ENCODE results near the gene FGF14.

Gene FGF14

DNA sequence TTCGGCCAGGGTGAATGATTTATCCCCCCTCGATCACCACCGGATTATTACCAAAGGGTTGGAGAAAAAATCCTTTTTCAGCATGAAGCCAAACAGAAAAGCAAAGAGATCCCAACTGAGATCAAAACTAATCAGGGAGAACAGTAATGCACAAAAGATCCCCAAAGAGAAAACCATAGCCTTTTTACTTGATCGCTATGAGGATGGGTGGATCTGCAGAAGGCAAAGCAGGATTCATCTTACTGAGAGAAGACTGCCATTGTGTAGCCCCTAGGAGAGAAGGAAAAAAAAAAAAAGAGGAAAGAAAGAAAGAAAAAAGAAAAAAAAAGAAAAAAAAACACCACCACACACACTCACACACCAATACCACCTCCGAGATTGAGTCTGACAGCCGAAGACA lies at the start of gene FGF14:
Gene FGF14, minus strand, starts transcription at position 283 of the 400 bp plus-strand sequence.
- no peak for DNase-seq

DNA sequence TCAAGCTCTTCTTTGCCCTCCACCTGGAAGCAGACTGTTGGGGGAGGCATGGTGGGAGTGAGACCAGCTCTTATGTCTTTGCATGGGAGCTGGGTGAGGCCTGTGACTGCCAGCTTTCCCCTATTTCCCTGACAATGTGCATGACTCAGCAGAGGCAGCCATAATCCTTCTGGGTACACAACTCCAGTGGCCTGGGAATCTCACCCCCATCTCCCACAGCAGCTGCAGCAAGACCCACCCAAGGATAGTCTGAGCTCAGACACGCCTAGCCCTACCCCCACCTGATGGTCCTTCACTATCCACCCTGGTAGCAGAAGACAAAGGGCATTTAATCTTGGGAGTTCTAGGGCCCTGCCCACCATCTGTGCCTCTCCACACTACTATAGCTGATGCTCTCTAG lies 41.4 kb upstream of the FGF14 start:
- DNase-seq, result no peak

GRCh38 chr13:102441085-102441484 lies 39.2 kb upstream of the FGF14 start:
- DNase-seq, result no peak

GRCh38 chr13:102440259-102440936 lies 38.5 kb upstream of the FGF14 start:
- DNase-seq, result no peak

DNA sequence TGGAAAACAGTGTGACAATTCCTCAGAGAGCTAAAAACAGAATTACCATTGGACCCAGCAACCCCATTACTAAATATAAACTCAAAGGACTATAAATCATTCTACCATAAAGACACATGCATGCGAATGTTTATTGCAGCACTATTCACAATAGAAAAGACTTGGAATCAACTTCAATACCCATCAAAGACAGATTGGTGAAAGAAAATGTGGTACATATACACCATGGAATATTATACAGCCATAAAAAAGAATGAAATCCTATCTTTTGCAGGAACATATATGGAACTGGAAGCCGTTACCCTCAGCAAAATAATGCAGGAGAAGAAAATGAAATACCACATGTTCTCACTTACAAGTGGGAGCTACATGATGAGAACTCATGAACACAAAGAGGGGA lies 20.8 kb upstream of the FGF14 start:
- no peak for DNase-seq

GRCh38 chr13:102405499-102406100 lies 3.8 kb upstream of the FGF14 start:
- no peak for DNase-seq

DNA sequence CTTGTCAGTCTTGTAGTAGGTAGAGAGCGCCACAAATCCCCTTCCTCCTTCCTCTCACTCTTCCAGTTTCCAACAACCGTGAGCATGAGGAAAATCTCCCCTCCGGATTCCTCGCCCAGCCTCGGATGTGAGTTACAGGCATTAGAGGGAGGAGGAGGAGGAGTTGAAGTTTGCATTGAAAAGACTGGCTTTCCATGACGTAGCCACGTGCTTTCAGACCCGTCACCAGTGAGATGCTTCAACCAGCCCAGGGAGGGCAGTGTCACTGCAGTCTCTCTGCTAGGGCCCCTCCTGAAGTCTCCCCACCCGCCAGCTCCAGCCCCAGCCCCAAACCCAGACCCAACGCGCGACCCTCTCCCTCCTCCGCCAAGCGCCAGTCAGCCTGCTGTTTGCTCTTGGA lies 442 bp upstream of the FGF14 start:
- peak; percentile 34 to 89 for DNase-seq

- DNase-seq, result no peak
Observed at GRCh38 chr13:102401265-102401664, 583 bp downstream of the FGF14 start.

- no peak for DNase-seq
Observed at GRCh38 chr13:102400675-102401145, 1.1 kb downstream of the FGF14 start.

DNA sequence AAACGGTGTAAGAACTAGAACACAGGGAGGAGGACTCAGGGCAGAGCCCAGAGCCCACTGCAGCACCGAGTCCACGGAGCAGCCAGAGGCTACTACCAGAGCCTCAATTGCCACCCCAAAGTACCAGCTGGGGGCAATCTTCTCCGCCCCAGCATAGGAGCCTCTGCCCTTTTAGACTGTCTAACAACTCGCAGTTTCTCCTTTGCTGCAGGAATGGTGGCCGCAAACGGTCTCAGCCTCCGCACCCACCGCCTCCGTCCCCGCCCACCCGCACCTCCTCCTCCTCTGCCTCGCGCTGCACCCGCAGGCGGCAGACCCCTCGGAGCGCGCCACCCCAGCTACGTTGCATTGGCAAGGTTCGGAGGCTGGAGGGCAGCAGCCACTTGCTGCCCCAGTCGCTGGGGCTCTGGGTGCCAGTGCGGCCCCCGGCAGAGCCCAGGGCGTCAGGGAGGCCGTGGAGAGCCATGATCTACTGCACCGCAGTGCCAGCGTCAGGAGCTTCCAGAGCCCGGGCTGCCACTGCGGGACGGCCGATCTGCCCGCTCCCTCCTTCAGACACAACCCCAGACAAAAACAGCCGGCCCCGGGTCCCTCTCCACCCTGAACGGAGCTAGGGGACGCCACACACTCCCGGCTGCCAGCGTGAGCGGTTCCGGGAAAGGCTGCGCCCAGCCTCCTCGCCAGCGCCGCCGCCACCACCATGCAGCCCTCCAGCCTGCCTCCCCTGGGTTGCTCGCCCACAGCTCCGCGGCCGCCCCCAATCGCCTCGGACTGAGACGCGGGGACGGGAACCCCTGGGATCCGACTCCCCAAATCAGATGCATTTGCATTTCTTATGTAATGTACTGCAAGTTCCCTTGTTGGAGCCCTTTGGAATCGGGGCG lies 1.8 kb downstream of the FGF14 start:
- DNase-seq, result peak in 1 of 2 experiments; percentile 20

DNA sequence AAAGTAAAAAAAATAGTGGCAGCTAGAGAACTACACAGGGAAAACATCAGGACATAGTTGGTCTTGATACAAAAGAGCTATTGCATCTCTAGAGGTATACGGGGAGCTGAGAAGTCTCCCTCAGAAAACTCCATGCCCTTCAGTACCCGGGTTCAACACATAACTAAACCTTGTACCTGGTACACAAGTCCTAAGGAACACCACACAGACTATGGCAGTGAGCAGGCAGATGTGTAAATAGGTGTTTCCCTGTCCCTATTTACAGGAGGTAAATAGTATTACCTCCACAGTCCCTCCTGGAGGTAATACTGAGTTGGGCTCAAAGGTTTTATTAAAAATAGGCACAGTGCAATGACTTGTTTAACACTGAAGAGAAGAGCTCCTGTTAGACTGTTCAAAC lies 5.9 kb downstream of the FGF14 start:
- no peak for DNase-seq

- no peak for DNase-seq
Observed at GRCh38 chr13:102395174-102395573, 6.7 kb downstream of the FGF14 start.

DNA sequence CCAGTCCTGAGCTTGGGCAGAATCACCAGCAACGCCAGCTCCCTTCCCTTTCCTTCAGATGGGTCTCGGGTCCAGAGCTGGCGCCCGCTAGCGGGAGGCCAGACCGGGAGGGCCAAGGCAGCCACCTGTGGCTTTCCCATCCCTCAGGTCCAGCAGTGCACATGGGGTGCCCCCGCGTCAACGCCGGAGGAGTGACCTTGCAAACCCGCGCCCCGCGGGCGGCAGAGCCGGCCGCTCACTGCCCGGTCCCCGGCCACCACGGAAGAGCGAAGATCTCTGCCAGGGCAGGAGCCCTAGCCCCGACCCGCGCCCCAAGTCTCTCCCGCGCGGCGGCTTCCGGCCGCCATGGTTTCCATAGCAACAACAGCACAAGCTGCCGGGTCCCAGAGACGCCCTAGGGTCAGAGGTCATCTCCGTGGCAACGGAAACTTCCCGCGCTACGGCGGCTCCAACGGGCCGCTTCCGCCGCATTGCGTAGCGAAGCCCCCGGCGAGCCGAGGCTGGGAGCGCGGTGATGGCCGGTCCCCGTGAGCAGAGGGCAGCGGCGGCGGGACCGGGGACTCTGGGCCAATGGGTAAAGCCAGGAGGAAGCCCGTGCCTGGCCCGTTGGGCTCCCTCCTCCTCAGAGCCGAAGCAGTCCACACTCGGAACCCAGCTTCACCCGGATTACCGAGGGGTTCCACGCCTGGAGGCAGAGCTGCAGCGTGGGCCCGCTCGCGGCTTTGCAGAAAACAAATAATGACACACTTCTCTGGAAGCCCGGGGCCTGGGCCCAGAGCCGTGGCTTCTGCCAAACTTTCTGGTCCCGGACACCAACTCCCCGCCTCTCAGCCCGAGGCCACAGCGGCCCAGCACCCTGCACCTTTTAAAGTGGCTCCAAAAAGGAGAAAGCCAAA lies 7.4 kb downstream of the FGF14 start:
- no peak for DNase-seq

DNA sequence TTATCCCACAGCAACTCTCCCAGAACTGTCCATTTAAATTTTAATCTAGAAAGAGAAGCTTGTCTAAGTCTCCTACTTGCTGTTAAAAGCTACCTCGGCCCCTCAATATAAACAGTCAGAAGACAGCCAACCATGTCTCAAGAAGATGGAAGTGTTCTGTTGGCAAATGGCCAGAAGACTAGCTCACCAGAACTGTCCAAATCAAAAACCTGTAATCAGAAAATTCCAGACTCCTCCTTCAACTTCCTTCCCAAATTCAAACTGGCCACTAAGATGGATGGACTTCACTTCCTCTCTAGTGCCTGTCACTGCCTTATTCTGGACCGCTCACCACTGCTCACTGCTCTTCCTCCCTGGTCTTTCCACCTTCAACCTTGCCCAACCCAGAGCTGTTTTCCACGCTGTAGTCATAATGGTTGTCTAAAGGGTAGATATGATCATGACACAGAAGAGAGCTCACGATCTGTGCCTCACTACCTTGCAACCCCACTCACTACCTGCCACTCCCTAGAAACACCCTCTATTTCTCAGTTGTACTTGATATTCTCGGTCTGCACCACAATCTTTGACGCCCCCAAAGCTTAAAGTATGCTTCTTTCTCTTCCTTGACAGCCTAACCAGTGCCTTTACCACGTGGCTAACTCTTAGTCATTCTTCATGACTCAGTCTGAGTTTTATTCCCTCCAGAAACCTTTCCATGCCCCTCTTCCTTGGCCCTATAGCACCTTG lies 9.2 kb downstream of the FGF14 start:
- no peak for DNase-seq

- DNase-seq, result no peak
Observed at GRCh38 chr13:102386461-102386860, 15.4 kb downstream of the FGF14 start.

GRCh38 chr13:102380012-102380411 lies 21.8 kb downstream of the FGF14 start:
- no peak for DNase-seq

DNA sequence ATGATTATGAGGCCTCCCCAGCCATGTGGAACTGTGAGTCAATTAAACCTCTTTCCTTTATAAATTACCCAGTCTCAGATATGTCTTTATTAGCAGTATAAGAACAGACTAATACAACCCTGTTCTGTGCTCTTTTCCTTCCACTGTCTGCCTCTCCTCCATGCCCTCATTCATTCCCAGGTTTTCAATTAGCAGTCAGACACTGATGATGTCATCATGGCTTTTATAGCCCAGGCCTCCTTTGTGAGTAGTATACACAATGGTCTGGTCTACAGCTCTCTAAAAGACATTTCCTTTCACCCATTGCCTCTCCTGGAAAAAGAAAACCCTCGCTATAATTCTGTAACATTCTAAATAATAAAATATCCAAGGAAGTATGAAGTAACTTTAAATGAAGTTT lies 25.5 kb downstream of the FGF14 start:
- DNase-seq, result no peak

DNA sequence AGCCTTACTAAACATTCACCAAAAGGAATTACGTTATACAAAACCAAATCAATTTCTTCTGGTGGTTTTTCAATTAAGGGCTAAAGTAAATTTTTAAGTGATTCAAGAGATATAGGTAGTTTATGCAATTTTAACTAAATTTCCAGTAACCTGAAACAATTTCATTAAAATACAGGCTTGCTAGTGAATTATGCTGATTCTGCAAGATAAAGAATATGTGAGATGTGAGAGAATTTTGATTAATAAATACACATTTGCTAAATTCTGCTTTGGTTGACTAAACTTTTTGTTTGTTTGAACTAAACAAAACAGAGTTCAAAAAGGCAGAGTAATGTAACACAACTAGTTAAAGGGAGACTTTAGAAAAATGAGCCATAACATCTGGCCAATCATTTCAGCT lies 27.1 kb downstream of the FGF14 start:
- no peak for DNase-seq

DNA sequence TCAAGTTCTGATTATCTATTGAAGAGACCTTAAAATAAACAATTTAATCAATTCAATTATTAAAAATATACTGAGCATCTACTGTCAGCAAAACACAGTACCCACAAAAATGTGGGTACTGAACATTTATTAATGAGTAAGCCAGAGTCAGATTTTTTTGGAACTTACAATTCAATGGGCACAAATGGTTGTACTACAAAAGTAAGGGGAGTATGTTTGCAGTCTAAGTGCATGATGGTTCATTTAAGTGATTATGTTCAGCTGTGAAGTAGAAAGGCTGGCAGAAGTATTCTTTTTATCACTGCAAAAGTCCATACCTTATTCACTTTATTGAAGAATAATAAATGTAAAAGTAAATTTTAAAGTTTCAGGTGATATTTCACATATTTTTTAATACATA lies 27.6 kb downstream of the FGF14 start:
- no peak for DNase-seq

- DNase-seq, result no peak
Observed at GRCh38 chr13:102373221-102373620, 28.6 kb downstream of the FGF14 start.

DNA sequence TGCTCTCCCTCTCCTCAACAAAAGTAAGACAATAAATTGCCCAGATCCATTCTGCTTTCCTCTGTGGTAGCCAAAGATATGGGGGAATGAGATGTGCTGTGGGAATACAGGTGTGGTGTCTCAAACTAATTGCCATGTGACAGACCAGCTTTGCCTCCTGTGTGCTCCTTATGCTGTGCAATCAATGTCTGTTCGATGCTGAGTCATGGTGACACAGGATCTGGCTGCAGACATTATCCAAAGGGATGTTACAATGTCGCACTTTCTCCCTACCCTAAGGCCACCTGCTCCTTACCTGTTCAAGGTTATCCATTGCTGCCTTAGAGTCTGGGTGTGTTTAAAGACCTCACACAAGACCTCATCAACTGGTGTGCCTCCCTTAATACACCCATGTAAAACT lies 32.5 kb downstream of the FGF14 start:
- no peak for DNase-seq

- no peak for DNase-seq
Observed at GRCh38 chr13:102367836-102368235, 34.0 kb downstream of the FGF14 start.

Data from cerebellar nuclear complex (tissue), 1 donor.